GM21619 (cell line): Measurements from ENCODE around the gene CDH4.
"Not testable (repeated sequence)": the region's sequence is repeated elsewhere in the genome, so short reads cannot be mapped to it uniquely, and the experiment has no call there.

Source experiments
- ATAC-seq: cut with Tn5 transposase; IDR thresholded peaks from one replicate; pipeline ENCODE4 v1.9.1; 2021; ENCODE audit not compliant: unreplicated experiment

The CDH4 gene

GRCh38 chr20:61379898-61380544 is 128.0 kb downstream of the CDH4 start:
- no peak for ATAC-seq

- no peak for ATAC-seq
Measured at GRCh38 chr20:61380545-61380915, 128.5 kb downstream of the CDH4 start.

- ATAC-seq: no peak
Measured at GRCh38 chr20:61382194-61382593, 130.1 kb downstream of the CDH4 start.

GRCh38 chr20:61385296-61385695 is 133.2 kb downstream of the CDH4 start:
- ATAC-seq: no peak

GRCh38 chr20:61385731-61386130 is 133.7 kb downstream of the CDH4 start:
- ATAC-seq: no peak

GRCh38 chr20:61387204-61387953 is 135.3 kb downstream of the CDH4 start:
- no peak for ATAC-seq

- no peak for ATAC-seq
Measured at GRCh38 chr20:61387954-61388348, 135.9 kb downstream of the CDH4 start.

GRCh38 chr20:61389077-61389476 is 137.0 kb downstream of the CDH4 start:
- ATAC-seq: no peak

GRCh38 chr20:61391185-61391584 is 139.1 kb downstream of the CDH4 start:
- ATAC-seq: no peak

- ATAC-seq: no peak
Measured at GRCh38 chr20:61391812-61392520, 139.9 kb downstream of the CDH4 start.

GRCh38 chr20:61394088-61394799 is 142.2 kb downstream of the CDH4 start:
- no peak for ATAC-seq

- no peak for ATAC-seq
Measured at GRCh38 chr20:61396262-61396848, 144.3 kb downstream of the CDH4 start.

GRCh38 chr20:61397146-61397545 is 145.1 kb downstream of the CDH4 start:
- no peak for ATAC-seq

GRCh38 chr20:61397790-61398189 is 145.7 kb downstream of the CDH4 start:
- ATAC-seq: no peak

GRCh38 chr20:61399433-61399832 is 147.4 kb downstream of the CDH4 start:
- no peak for ATAC-seq

- no peak for ATAC-seq
Measured at GRCh38 chr20:61400499-61400898, 148.4 kb downstream of the CDH4 start.

GRCh38 chr20:61404303-61404702 is 152.2 kb downstream of the CDH4 start:
- ATAC-seq: no peak

- no peak for ATAC-seq
Measured at GRCh38 chr20:61405007-61405406, 152.9 kb downstream of the CDH4 start.

GRCh38 chr20:61406773-61407172 is 154.7 kb downstream of the CDH4 start:
- ATAC-seq: not testable (repeated sequence)

GRCh38 chr20:61407561-61407960 is 155.5 kb downstream of the CDH4 start:
- ATAC-seq: no peak
